NAMALWA (cell line): ENCODE measurements around the gene GPR137.
"Not testable (repeated sequence)": the region's sequence is repeated elsewhere in the genome, so short reads cannot be mapped to it uniquely, and the experiment has no call there.

Experiments
- DNase-seq: peaks from one replicate; pipeline ENCODE4 v3.0.0-alpha.2; 2015; ENCODE audit warnings: low spot score

The GPR137 gene

GRCh38 chr11:64284962-64285884 lies at the start of gene GPR137:
TSS of gene GPR137 (plus strand) at chr11:64285848. CDS start at chr11:64286525, 677 bp downstream.
- DNase-seq = peak; percentile 88

- DNase-seq = no peak
Observed at GRCh38 chr11:64237484-64237951, 48.1 kb upstream of the GPR137 start.

- no peak for DNase-seq
Observed at GRCh38 chr11:64238076-64238475, 47.6 kb upstream of the GPR137 start.

- no peak for DNase-seq
Observed at GRCh38 chr11:64238999-64239398, 46.6 kb upstream of the GPR137 start.

GRCh38 chr11:64239662-64240434 lies 45.8 kb upstream of the GPR137 start:
- peak; percentile 80 for DNase-seq

GRCh38 chr11:64240435-64241240 lies 45.0 kb upstream of the GPR137 start, which contains the start of gene FKBP2:
TSS of gene FKBP2 (plus strand) at chr11:64241095. CDS start at chr11:64242388, 1,293 bp downstream.
- peak; percentile 98 for DNase-seq

- peak; percentile 98 for DNase-seq
Observed at GRCh38 chr11:64241241-64241490, 44.5 kb upstream of the GPR137 start.

GRCh38 chr11:64241491-64242374 lies 43.9 kb upstream of the GPR137 start:
- DNase-seq = peak; percentile 64

GRCh38 chr11:64243236-64243854 lies 42.3 kb upstream of the GPR137 start:
- no peak for DNase-seq

- DNase-seq = no peak
Observed at GRCh38 chr11:64244107-64244506, 41.5 kb upstream of the GPR137 start.

- no peak for DNase-seq
Observed at GRCh38 chr11:64244966-64245365, 40.7 kb upstream of the GPR137 start.

- peak; percentile 58 for DNase-seq
Observed at GRCh38 chr11:64245401-64245796, 40.2 kb upstream of the GPR137 start.

GRCh38 chr11:64245797-64246620 lies 39.6 kb upstream of the GPR137 start:
- peak; percentile 77 for DNase-seq

- not testable (repeated sequence) for DNase-seq
Observed at GRCh38 chr11:64246621-64246870, 39.1 kb upstream of the GPR137 start.

GRCh38 chr11:64246871-64247728 lies 38.5 kb upstream of the GPR137 start, which contains the start of gene PPP1R14B:
TSS of gene PPP1R14B (minus strand) at chr11:64246943. CDS start at chr11:64246673, 270 bp downstream.
- DNase-seq = peak; percentile 87

- no peak for DNase-seq
Observed at GRCh38 chr11:64247729-64248531, 37.7 kb upstream of the GPR137 start.

GRCh38 chr11:64248578-64248977 lies 37.1 kb upstream of the GPR137 start:
- DNase-seq = no peak

- no peak for DNase-seq
Observed at GRCh38 chr11:64249038-64249437, 36.6 kb upstream of the GPR137 start.
